CD14-positive monocyte (primary cell): ENCODE data around the gene FBXO41. TPM values are rescaled to one million over a fixed set of nuclear protein-coding genes. Genes with fewer than 3 reads are reported as not detected.

Source experiments
- DNase-seq, 3 donors: peaks; one replicate each; pipeline ENCODE4 v3.0.0-alpha.2; 2011 to 2022
- H2AFZ ChIP-seq: 2 replicates; pipeline ENCODE4 v1.6.0; 2012; ENCODE audit warnings: mild to moderate bottlenecking, low read depth, low read length, inconsistent platforms; ENCODE audit not compliant: insufficient read depth, poor library complexity, severe bottlenecking
- H3K27ac ChIP-seq, 2 donors: 1 replicate in 1 of 2; 2 replicates in 1 of 2; pipeline ENCODE4 v1.5.1; 2012 to 2013; ENCODE audit warnings: low read length in 2 of 2, control low read depth in 1 of 2, inconsistent platforms in 1 of 2, low read depth in 1 of 2, mild to moderate bottlenecking in 1 of 2
- H3K27me3 ChIP-seq, 2 donors: one replicate each; pipeline versions ENCODE4 v1.6.0 to v1.6.1; 2011 to 2013; ENCODE audit warnings: low read length in 2 of 2; ENCODE audit not compliant: control insufficient read depth in 2 of 2, insufficient read depth in 2 of 2
- H3K36me3 ChIP-seq, 2 donors: replicated peaks in 1 of 2; 1 replicate in 1 of 2; 2 replicates in 1 of 2; pipeline versions ENCODE4 v1.5.1 to v1.6.1; 2012 to 2013; ENCODE audit warnings: low read length in 2 of 2, control low read depth in 1 of 2, inconsistent platforms in 1 of 2, mild to moderate bottlenecking in 1 of 2; ENCODE audit not compliant: insufficient read depth in 2 of 2, control insufficient read depth in 1 of 2
- H3K4me1 ChIP-seq, 2 donors: 1 replicate in 1 of 2; 2 replicates in 1 of 2; pipeline versions ENCODE4 v1.5.1 to v1.6.1; 2012 to 2013; ENCODE audit warnings: low read length in 2 of 2, control low read depth in 1 of 2, inconsistent platforms in 1 of 2, mild to moderate bottlenecking in 1 of 2, moderate library complexity in 1 of 2; ENCODE audit not compliant: insufficient read depth in 2 of 2, control insufficient read depth in 1 of 2
- H3K4me2 ChIP-seq: replicated peaks from 2 replicates; pipeline ENCODE3; 2012; ENCODE audit warnings: low read length, moderate library complexity, mild to moderate bottlenecking; ENCODE audit not compliant: poor library complexity, severe bottlenecking; ENCODE audit errors: extremely low read depth
- H3K4me3 ChIP-seq, 3 experiments: fragments of 200-600 bp in 1 of 3; sonication (generic) in 1 of 3; replicated peaks in 1 of 3; 1 replicate in 2 of 3; 2 replicates in 1 of 3; pipeline ENCODE4 v1.5.1; 2011 to 2013; ENCODE audit warnings: low read length in 3 of 3, mild to moderate bottlenecking in 3 of 3, control low read depth in 2 of 3, low read depth in 2 of 3, inconsistent platforms in 1 of 3, moderate library complexity in 1 of 3
- H3K79me2 ChIP-seq: 2 replicates; pipeline ENCODE4 v1.6.0; 2012; ENCODE audit warnings: mild to moderate bottlenecking, control low read depth, inconsistent platforms, low read length, moderate library complexity; ENCODE audit not compliant: insufficient read depth
- H3K9ac ChIP-seq: 2 replicates; pipeline ENCODE4 v1.6.0; 2017; ENCODE audit warnings: low read length, mild to moderate bottlenecking; ENCODE audit not compliant: insufficient read depth, poor library complexity, severe bottlenecking
- H3K9me3 ChIP-seq, 2 donors: replicated peaks in 1 of 2; 1 replicate in 1 of 2; 2 replicates in 1 of 2; pipeline versions ENCODE4 v1.5.1 to v1.6.1; 2012 to 2013; ENCODE audit warnings: low read length in 2 of 2, control low read depth in 1 of 2; ENCODE audit not compliant: control insufficient read depth in 1 of 2, insufficient read depth in 1 of 2
- H4K20me1 ChIP-seq: 2 replicates; pipeline ENCODE4 v1.6.0; 2012; ENCODE audit warnings: mild to moderate bottlenecking, low read length, control low read depth, moderate library complexity; ENCODE audit not compliant: insufficient read depth
- H3K27ac Mint-ChIP-seq, 7 donors: one replicate each; pipeline ENCODE4 v1.8.0; 2020; ENCODE audit warnings: mild to moderate bottlenecking in 7 of 7, mixed read lengths in 7 of 7, moderate library complexity in 6 of 7, inconsistent platforms in 2 of 7
- H3K27me3 Mint-ChIP-seq, 3 donors: one replicate each; pipeline ENCODE4 v1.8.0; 2021 to 2022; ENCODE audit warnings: low read depth in 3 of 3, mild to moderate bottlenecking in 3 of 3, mixed read lengths in 3 of 3, moderate library complexity in 3 of 3, inconsistent platforms in 1 of 3
- H3K36me3 Mint-ChIP-seq, 2 donors: one replicate each; pipeline ENCODE4 v1.8.0; 2020; ENCODE audit warnings: mixed read lengths in 2 of 2, inconsistent platforms in 1 of 2, mild to moderate bottlenecking in 1 of 2
- H3K4me1 Mint-ChIP-seq: one replicate; pipeline ENCODE4 v1.8.0; 2020; ENCODE audit warnings: mild to moderate bottlenecking, mixed read lengths
- H3K4me3 Mint-ChIP-seq, 2 donors: one replicate each; pipeline ENCODE4 v1.8.0; 2020; ENCODE audit warnings: mild to moderate bottlenecking in 2 of 2, mixed read lengths in 2 of 2, moderate library complexity in 1 of 2
- H3K9me3 Mint-ChIP-seq, 7 donors: one replicate each; pipeline ENCODE4 v1.8.0; 2020 to 2022; ENCODE audit warnings: mixed read lengths in 7 of 7, mild to moderate bottlenecking in 6 of 7, moderate library complexity in 6 of 7, inconsistent platforms in 2 of 7
- CTCF ChIP-seq: fragments of 200-600 bp; IDR thresholded peaks from one replicate; pipeline ENCODE4 v1.8.0; 2022; ENCODE audit warnings: antibody characterized with exemption, mild to moderate bottlenecking
- WGBS: methylation state at CpG from one replicate; pipeline ENCODE4 v1.1.5; 2013; ENCODE audit warnings: missing lambda C conversion rate; ENCODE audit not compliant: insufficient coverage; 5-methylcytosine and 5-hydroxymethylcytosine counted together
- intact Hi-C, 2 donors: fragments of 100-400 bp; cut with micrococcal nuclease; formaldehyde crosslinking; loops; one replicate each; pipeline versions ENCODE4 v1.15.0 to v1.15.1; 2023
- polyA plus RNA-seq, 3 donors: library from polyadenylated mRNA; depleted of rRNA in 1 of 3; unstranded in 2 of 3; stranded (reverse) in 1 of 3; fragments of 300-500 nt in 2 of 3; fragments of >200 nt in 1 of 3; fragmentation: Illumina TruSeq in 2 of 3; gene quantifications; 1 replicate in 2 of 3; 2 replicates in 1 of 3; pipeline ENCODE4 v1.2.3, GENCODE V29; 2012 to 2021

The FBXO41 gene
- polyA plus RNA-seq, 3 donors: 0.29 to 17.1 (median 0.52) TPM

GRCh38 chr2:73253901-73254300 lies 30.4 kb downstream of the FBXO41 start:
- no peak overlapping the region for H3K4me2 ChIP-seq
- peaks cover 57 to 83% of the 10 kb centered on the region in 2 donors for H3K36me3 ChIP-seq
- peak overlapping the region in 1 of 2 donors; percentile 52 for H3K27ac ChIP-seq
- no peaks in the 10 kb centered on the region for H4K20me1 ChIP-seq
- H3K4me3 Mint-ChIP-seq: no peak overlapping the region
- H3K9me3 Mint-ChIP-seq: no peaks in the 10 kb centered on the region
- no peak overlapping the region for H2AFZ ChIP-seq
- H3K27me3 Mint-ChIP-seq: peaks cover 0 to 1% (median 0%) of the 10 kb centered on the region in 3 donors
- H3K9ac ChIP-seq: no peak overlapping the region
- no peaks in the 10 kb centered on the region for H3K27me3 ChIP-seq
- peak overlapping the region in 3 of 7 donors; percentile 31 to 79 (median 78) for H3K27ac Mint-ChIP-seq
- no peak overlapping the region for H3K4me3 ChIP-seq
- DNase-seq: peak; percentile 31 to 55 (median 32)
- peaks cover 52 to 64% of the 10 kb centered on the region in 2 donors for H3K36me3 Mint-ChIP-seq
- H3K4me1 Mint-ChIP-seq: peaks cover 11% of the 10 kb centered on the region
- peaks cover 0 to 8% of the 10 kb centered on the region in 2 donors for H3K4me1 ChIP-seq
- no peaks in the 10 kb centered on the region for H3K79me2 ChIP-seq
- TF ChIP-seq CTCF: no peak
- WGBS: 81% methylated on average over 2 of the region's 3 CpGs
- H3K9me3 ChIP-seq: no peaks in the 10 kb centered on the region
- intact Hi-C loops: no loop called here

GRCh38 chr2:73253400-73253799 lies 30.9 kb downstream of the FBXO41 start:
- H3K36me3 ChIP-seq: peaks cover 56 to 83% of the 10 kb centered on the region in 2 donors

More at GRCh38 chr2:73253400-73253799, 30.9 kb downstream of the FBXO41 start:
- Mint-ChIP-seq H3K36me3 (peaks cover 55 to 64% of the 10 kb centered on the region in 2 donors), H3K9me3 (no peaks in the 10 kb centered on the region), H3K27ac (peak overlapping the region; percentile 31 to 80 (median 78)), H3K4me1 (peaks cover 11% of the 10 kb centered on the region), H3K4me3 (no peak overlapping the region), H3K27me3 (peaks cover 0 to 1% (median 0%) of the 10 kb centered on the region in 3 donors)
- Histone ChIP-seq H3K79me2 (no peaks in the 10 kb centered on the region), H3K9ac (no peak overlapping the region), H3K4me3 (no peak overlapping the region), H2AFZ (no peak overlapping the region), H3K27ac (peak overlapping the region in 1 of 2 donors; percentile 52), H3K27me3 (no peaks in the 10 kb centered on the region), H3K4me2 (no peak overlapping the region), H3K4me1 (peaks cover 0 to 8% of the 10 kb centered on the region in 2 donors), H3K9me3 (no peaks in the 10 kb centered on the region), H4K20me1 (no peaks in the 10 kb centered on the region)
- WGBS: no CpG with 5 or more reads among the region's 2 CpGs
- no peak for TF ChIP-seq CTCF
- no peak for DNase-seq
- intact Hi-C loops: no loop called here
